ENCODE results near the gene CORIN. TPM values are rescaled to one million over a fixed set of nuclear protein-coding genes. Genes with fewer than 3 reads are reported as not detected.

CORIN gene
- total and polyA plus RNA-seq, 10 of the 15 experiments (the other 5 are each of a cell fraction or from before 2014, with no cell fraction given), result 0.02 to 0.45 (median 0.09) TPM; not detected in 3

- WGBS (ENCODE audit: insufficient coverage, insufficient replicate concordance, low lambda C conversion rate, missing lambda C conversion rate), result 37% methylated on average over 1 of the region's 1 CpG
- BruUV-seq (replicated peaks), result no TSS peak
- TF ChIP-seq NBN (IDR thresholded peaks at IDR 0.05) (no peak), GATAD2B (conservative IDR thresholded peaks at IDR 0.05; ENCODE audit: low read depth) (no peak), HDGF (IDR thresholded peaks at IDR 0.05) (no peak), TARDBP (IDR thresholded peaks at IDR 0.05; ENCODE audit: borderline replicate concordance) (no peak), ZNF24 (IDR thresholded peaks at IDR 0.05) (no peak), SPI1 (IDR thresholded peaks at IDR 0.05; ENCODE audit: borderline replicate concordance, insufficient read depth, low read depth, low read length) (no peak), RAD51 (IDR thresholded peaks at IDR 0.05) (no peak), NR2C1 (IDR thresholded peaks at IDR 0.05) (no peak), CTCF (IDR thresholded peaks at IDR 0.05 in 2 of 3, conservative IDR thresholded peaks at IDR 0.05 in 1 of 3; ENCODE audit: control insufficient read depth in 2 of 3, extremely low read depth in 1 of 3, insufficient read depth in 1 of 3, low read depth in 3 of 3, low read length in 3 of 3) (no peak), CREM (IDR thresholded peaks at IDR 0.05; ENCODE audit: low read depth) (no peak), IRF4 (IDR thresholded peaks at IDR 0.05; ENCODE audit: low read depth, low read length) (no peak), E2F8 (IDR thresholded peaks at IDR 0.05; ENCODE audit: low read depth, partially characterized antibody) (no peak), SUZ12 (IDR thresholded peaks at IDR 0.05; ENCODE audit: unreplicated experiment) (no peak), SREBF2 (IDR thresholded peaks at IDR 0.05; ENCODE audit: low read length) (no peak), SMAD1 (IDR thresholded peaks at IDR 0.05; ENCODE audit: low read depth, partially characterized antibody) (no peak), ZNF622 (IDR thresholded peaks at IDR 0.05) (no peak), BCL3 (IDR thresholded peaks at IDR 0.05; ENCODE audit: borderline replicate concordance, insufficient read depth, low read depth, low read length, poor library complexity, severe bottlenecking) (no peak), GABPA (IDR thresholded peaks at IDR 0.05; ENCODE audit: low read depth) (no peak)
Measured at GRCh38 chr4:47819178-47819577, 18.7 kb downstream of the CORIN start.

More at GRCh38 chr4:47819178-47819577, 18.7 kb downstream of the CORIN start:
- FAIRE-seq (no peak), ATAC-seq (no peak), DNase-seq (ENCODE audit: low read depth, low spot score) (no peak)
- ChIA-PET RAD21 (ENCODE audit: unreplicated experiment) (no interaction called here), CTCF (interaction anchor here (0.8 to 3.0 kb wide), 2 partner anchors 20 to 114 kb away, joined by 3 to 10 read pairs; partner anchors contain the start of gene CORIN), SMC1A (ENCODE audit: uncharacterized antibody, unreplicated experiment) (no interaction called here), POLR2A (interaction anchor here (0.6 kb wide), 1 partner anchor 334 kb away, joined by 3 read pairs; no protein-coding TSS in a partner anchor)
- Histone ChIP-seq H4K20me1 (ENCODE audit: control insufficient read depth, insufficient read depth) (no peaks in the 10 kb centered on the region), H2AFZ (ENCODE audit: control insufficient read depth, low read depth, low read length) (peak overlapping the region; percentile 23), H3K9me3 (replicated peaks; ENCODE audit: control insufficient read depth, insufficient read depth, low read length) (no peaks in the 10 kb centered on the region), H3K4me2 (ENCODE audit: control insufficient read depth, insufficient read depth) (no peak overlapping the region), H3K9ac (ENCODE audit: control insufficient read depth, insufficient read depth, low read length) (no peak overlapping the region), H3K79me2 (ENCODE audit: control insufficient read depth, insufficient read depth, low read length) (no peaks in the 10 kb centered on the region), H3K27ac (ENCODE audit: control insufficient read depth, insufficient read depth) (no peak overlapping the region), H3K4me3 (no peak overlapping the region), H3K36me3 (ENCODE audit: control insufficient read depth in 2 of 2, insufficient read depth in 2 of 2, low read length in 1 of 2) (no peaks in the 10 kb centered on the region), H3K4me1 (ENCODE audit: control insufficient read depth, insufficient read depth, low read length) (no peaks in the 10 kb centered on the region), H3K27me3 (replicated peaks in 1 of 2; ENCODE audit: control insufficient read depth in 2 of 2, insufficient read depth in 2 of 2, low read length in 1 of 2) (peaks cover 0 to 2% of the 10 kb centered on the region in 2 experiments; a peak in 1 of 4 replicates)
- in situ Hi-C loops (cut with MboI) (no loop called here), intact Hi-C loops (cut with micrococcal nuclease; ENCODE audit: unreplicated experiment) (no loop called here)

Measured in GM12878 (cell line).